MM.1S (cell line): ENCODE results near the gene PER1.

Experiments
- DNase-seq: peaks from one replicate; pipeline ENCODE4 v3.0.0-alpha.2; 2015
- H2AFZ ChIP-seq: fragments of 300-600 bp; sonication (generic); 2 replicates; pipeline ENCODE4 v1.6.0; 2016; ENCODE audit warnings: antibody characterized with exemption, low read length
- H3F3A ChIP-seq: fragments of 300-600 bp; sonication (generic); 2 replicates; pipeline ENCODE4 v1.6.1; 2016; ENCODE audit warnings: mild to moderate bottlenecking, antibody characterized with exemption, low read length, moderate library complexity, mixed read lengths; ENCODE audit not compliant: insufficient read depth
- H3K27ac ChIP-seq: fragments of 300-600 bp; sonication (generic); 2 replicates; pipeline ENCODE4 v1.5.1; 2016; ENCODE audit warnings: mild to moderate bottlenecking, low read length
- H3K27me3 ChIP-seq: fragments of 300-600 bp; sonication (generic); replicated peaks from 2 replicates; pipeline ENCODE4 v1.6.0; 2016; ENCODE audit warnings: low read length; ENCODE audit not compliant: insufficient read depth
- H3K36me3 ChIP-seq: fragments of 300-600 bp; sonication (generic); replicated peaks from 2 replicates; pipeline ENCODE4 v1.6.1; 2016; ENCODE audit warnings: mild to moderate bottlenecking, low read length, mixed read lengths; ENCODE audit not compliant: insufficient read depth
- H3K4me1 ChIP-seq: fragments of 300-600 bp; sonication (generic); 2 replicates; pipeline ENCODE4 v1.6.1; 2016; ENCODE audit warnings: low read length, mixed read lengths
- H3K4me2 ChIP-seq: fragments of 300-600 bp; sonication (generic); 2 replicates; pipeline ENCODE4 v1.6.0; 2016; ENCODE audit warnings: low read depth, low read length
- H3K4me3 ChIP-seq: fragments of 300-600 bp; sonication (generic); 2 replicates; pipeline ENCODE4 v1.5.1; 2016; ENCODE audit warnings: low read length, mixed read lengths
- H3K79me2 ChIP-seq: fragments of 300-600 bp; sonication (generic); 2 replicates; pipeline ENCODE4 v1.6.1; 2016; ENCODE audit warnings: mixed run types, low read length, mixed read lengths
- H3K9ac ChIP-seq: fragments of 300-600 bp; sonication (generic); 2 replicates; pipeline ENCODE4 v1.6.1; 2016; ENCODE audit warnings: low read length, mixed read lengths
- H3K9me2 ChIP-seq: fragments of 300-600 bp; sonication (generic); replicated peaks from 2 replicates; pipeline ENCODE4 v1.6.1; 2016; ENCODE audit warnings: mild to moderate bottlenecking, low read length, mixed read lengths; ENCODE audit not compliant: insufficient read depth
- H3K9me3 ChIP-seq: fragments of 300-600 bp; sonication (generic); replicated peaks from 2 replicates; pipeline ENCODE4 v1.6.1; 2016; ENCODE audit warnings: mild to moderate bottlenecking, low read length, mixed read lengths; ENCODE audit not compliant: insufficient read depth
- H4K20me1 ChIP-seq: fragments of 300-600 bp; sonication (generic); 2 replicates; pipeline ENCODE4 v1.6.1; 2016; ENCODE audit warnings: mild to moderate bottlenecking, low read length, moderate library complexity, mixed read lengths; ENCODE audit not compliant: insufficient read depth
- CTCF ChIP-seq: fragments of 300-600 bp; sonication (generic); IDR thresholded peaks from 2 replicates; pipeline ENCODE4 v1.5.1; 2016; ENCODE audit warnings: antibody characterized with exemption, low read length, mixed read lengths
- EZH2 ChIP-seq: fragments of 300-600 bp; sonication (generic); optimal IDR thresholded peaks from 2 replicates; pipeline ENCODE3; 2017; ENCODE audit warnings: low read depth, mild to moderate bottlenecking, antibody characterized with exemption, low read length, mixed read lengths
- EZH2phosphoT487 ChIP-seq: fragments of 300-600 bp; sonication (generic); IDR thresholded peaks from 2 replicates; pipeline ENCODE4 v1.6.1; 2018; ENCODE audit warnings: antibody characterized with exemption, low read length

The PER1 gene

GRCh38 chr17:8117367-8117979, 34.7 kb downstream of the PER1 start:
- Histone ChIP-seq H3K79me2 (no peaks in the 10 kb centered on the region), H3K4me3 (peak overlapping the region; percentile 85), H3K36me3 (no peaks in the 10 kb centered on the region), H3K4me2 (peak overlapping the region; percentile 99), H2AFZ (peak overlapping the region; percentile 85; the same call in 1 of the 2 replicates), H3K27me3 (peaks cover 56% of the 10 kb centered on the region), H3K4me1 (no peaks in the 10 kb centered on the region), H3K27ac (no peak overlapping the region), H3K9me3 (no peaks in the 10 kb centered on the region), H4K20me1 (no peaks in the 10 kb centered on the region; the same call in 1 of the 2 replicates), H3F3A (peaks cover 28% of the 10 kb centered on the region), H3K9me2 (no peaks in the 10 kb centered on the region), H3K9ac (no peak overlapping the region)
- TF ChIP-seq EZH2phosphoT487 (no peak), CTCF (no peak), EZH2 (no peak)
- DNase-seq = no peak

DNA sequence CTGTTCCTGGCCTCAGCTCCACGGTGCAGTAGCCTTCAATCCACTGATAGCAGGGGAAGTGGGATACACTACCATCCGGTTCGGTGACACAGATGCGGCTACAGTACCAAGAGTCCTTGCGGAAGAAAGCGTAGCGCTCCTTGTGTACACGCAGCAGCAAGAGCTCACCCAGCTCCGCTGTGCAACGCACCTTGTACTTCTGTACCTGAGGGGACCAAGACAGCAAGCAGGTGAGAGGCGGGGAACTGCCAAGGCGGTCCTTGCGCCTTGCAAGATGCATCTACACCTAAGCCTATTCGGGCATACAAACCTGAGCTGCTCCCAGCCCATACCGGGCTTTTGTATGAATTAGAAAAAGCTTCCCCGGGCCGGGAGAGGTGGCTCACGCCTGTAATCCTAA, 35.4 kb downstream of the PER1 start:
- H3K4me3 ChIP-seq = no peak overlapping the region
- no peak overlapping the region for H3K4me2 ChIP-seq
- H3K9me2 ChIP-seq = no peaks in the 10 kb centered on the region
- no peak overlapping the region for H3K9ac ChIP-seq
- no peak overlapping the region for H2AFZ ChIP-seq
- H3K4me1 ChIP-seq = no peaks in the 10 kb centered on the region
- H3K79me2 ChIP-seq = no peaks in the 10 kb centered on the region
- DNase-seq = no peak
- no peaks in the 10 kb centered on the region for H3K9me3 ChIP-seq
- no peak overlapping the region for H3K27ac ChIP-seq
- TF ChIP-seq EZH2phosphoT487 = no peak
- TF ChIP-seq CTCF = no peak
- TF ChIP-seq EZH2 = no peak
- peaks cover 28% of the 10 kb centered on the region for H3F3A ChIP-seq
- peaks cover 63% of the 10 kb centered on the region for H3K27me3 ChIP-seq
- H3K36me3 ChIP-seq = no peaks in the 10 kb centered on the region
- no peaks in the 10 kb centered on the region; the same call in 1 of the 2 replicates for H4K20me1 ChIP-seq

GRCh38 chr17:8110907-8111306, 41.3 kb downstream of the PER1 start:
- Histone ChIP-seq H2AFZ (no peak overlapping the region), H3F3A (no peaks in the 10 kb centered on the region), H3K9ac (no peak overlapping the region), H3K4me2 (no peak overlapping the region), H3K4me1 (no peaks in the 10 kb centered on the region), H4K20me1 (no peaks in the 10 kb centered on the region), H3K27me3 (peaks cover 74% of the 10 kb centered on the region), H3K9me2 (no peaks in the 10 kb centered on the region), H3K9me3 (no peaks in the 10 kb centered on the region), H3K36me3 (no peaks in the 10 kb centered on the region), H3K4me3 (no peak overlapping the region), H3K27ac (no peak overlapping the region), H3K79me2 (no peaks in the 10 kb centered on the region)
- no peak for DNase-seq
- TF ChIP-seq EZH2phosphoT487 (no peak), CTCF (no peak), EZH2 (no peak)
